Measurements from ENCODE around the gene EFCAB6.
A peak's percentile ranks its signal among the peaks of the same experiment; 100 is the strongest.

EFCAB6 gene

DNA sequence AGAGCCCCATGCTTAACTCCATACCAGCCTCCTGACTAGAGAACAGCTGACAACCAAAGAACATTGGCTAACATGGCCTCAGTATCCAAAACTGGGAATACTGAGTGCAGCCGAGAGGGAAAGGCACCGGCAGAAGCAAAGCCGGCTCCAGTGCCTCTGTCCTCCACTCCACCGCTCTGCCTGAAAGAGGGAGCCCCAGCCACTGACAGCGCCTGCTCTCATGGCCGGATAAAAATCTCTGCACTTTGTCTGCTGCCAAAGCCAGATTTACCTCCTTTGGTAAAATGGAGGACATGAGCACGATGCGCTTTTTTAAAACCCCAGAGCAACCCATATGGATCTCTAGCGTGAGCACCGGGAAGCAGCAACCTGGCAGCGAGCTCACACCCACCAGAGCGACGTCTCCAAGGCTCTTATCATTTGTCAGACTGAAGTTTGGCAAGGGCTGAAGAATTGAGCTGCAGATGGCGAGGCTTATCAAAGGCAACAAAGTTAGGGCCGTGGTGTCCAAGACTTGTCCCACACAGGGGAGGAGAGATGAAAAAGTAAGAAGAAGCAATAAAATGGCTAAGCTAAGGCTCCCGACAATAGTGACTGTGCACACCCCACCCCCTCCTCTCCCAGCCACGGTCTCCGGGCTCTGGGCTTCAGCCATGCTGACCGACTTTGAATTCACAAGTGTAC is 71.4 kb downstream of the EFCAB6 start:
- DNase-seq, result peak in 17 of 42 donors; percentile 8 to 62 (median 38)
- intact Hi-C loops (cut with DNase I), result no loop called here

DNA sequence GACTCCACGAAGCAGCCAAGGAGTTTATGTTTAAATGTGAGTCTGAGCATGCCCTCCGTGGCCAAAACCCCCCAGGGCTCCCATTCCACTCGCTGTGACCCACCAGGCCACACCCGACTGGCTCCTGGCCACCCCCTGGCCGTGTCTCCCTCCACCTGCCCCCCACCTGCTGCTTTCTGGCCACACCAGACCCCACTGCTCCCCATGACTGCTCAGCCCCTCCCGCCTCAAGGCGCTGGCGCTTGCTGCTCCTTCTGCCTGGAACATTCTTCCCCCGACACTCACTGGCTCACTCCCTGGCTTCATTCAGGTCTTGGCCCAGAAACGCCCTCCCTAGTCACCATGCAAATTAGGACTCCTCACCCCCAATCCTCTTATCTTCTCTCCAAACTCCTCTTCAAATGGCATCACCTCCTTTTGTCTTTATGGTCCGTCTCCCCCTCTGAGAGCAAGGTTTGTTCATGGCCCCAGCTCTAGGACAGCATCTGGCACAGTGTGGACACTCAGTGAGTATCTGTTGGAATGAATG is 72.2 kb downstream of the EFCAB6 start:
- intact Hi-C loops (cut with DNase I), result no loop called here
- DNase-seq, result no peak

DNA sequence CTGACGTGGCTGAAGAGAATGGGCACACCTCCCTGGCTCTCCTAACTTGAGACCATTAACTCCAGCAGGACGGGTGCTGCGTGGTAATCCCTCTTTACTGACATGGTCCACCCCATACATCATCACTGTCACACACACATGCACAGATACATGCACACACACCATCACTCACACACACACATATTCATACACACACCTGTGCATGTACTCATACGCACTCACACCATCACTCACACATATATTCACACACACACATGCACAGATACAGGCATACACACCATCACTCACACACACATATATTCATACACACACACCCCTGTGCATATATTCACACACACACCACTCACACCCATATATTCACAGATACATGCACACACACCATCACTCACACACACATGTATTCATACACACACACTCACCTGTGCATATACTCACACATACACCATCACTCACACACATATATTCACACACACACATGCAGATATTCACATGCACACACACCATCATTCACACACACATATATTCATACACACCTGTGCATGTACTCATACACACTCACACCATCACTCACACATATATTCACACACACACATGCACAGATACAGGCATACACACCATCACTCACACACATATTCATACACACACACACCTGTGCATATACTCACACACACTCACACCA is 74.8 kb downstream of the EFCAB6 start:
- no peak for DNase-seq
- intact Hi-C loops (cut with DNase I), result no loop called here

DNA sequence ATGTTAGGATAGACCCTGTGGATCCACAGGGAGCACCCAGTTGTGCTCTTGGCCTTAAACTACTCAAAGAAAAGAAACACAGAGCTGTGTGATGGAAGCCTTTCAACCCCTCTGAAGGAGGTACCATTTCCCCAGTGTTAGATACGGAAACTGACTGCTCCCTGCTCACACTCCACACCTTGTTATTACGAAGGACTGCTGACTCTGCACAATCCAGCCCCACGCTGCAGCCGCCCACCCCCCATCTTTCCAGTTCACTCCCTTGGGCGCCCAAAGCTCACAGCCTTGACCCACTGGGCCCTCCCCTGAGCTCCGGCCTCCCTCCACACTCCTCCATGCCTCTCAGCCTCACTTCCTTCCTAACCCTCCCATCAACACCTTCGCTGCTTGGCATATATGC is 75.5 kb downstream of the EFCAB6 start:
- intact Hi-C loops (cut with DNase I), result no loop called here
- no peak for DNase-seq

DNA sequence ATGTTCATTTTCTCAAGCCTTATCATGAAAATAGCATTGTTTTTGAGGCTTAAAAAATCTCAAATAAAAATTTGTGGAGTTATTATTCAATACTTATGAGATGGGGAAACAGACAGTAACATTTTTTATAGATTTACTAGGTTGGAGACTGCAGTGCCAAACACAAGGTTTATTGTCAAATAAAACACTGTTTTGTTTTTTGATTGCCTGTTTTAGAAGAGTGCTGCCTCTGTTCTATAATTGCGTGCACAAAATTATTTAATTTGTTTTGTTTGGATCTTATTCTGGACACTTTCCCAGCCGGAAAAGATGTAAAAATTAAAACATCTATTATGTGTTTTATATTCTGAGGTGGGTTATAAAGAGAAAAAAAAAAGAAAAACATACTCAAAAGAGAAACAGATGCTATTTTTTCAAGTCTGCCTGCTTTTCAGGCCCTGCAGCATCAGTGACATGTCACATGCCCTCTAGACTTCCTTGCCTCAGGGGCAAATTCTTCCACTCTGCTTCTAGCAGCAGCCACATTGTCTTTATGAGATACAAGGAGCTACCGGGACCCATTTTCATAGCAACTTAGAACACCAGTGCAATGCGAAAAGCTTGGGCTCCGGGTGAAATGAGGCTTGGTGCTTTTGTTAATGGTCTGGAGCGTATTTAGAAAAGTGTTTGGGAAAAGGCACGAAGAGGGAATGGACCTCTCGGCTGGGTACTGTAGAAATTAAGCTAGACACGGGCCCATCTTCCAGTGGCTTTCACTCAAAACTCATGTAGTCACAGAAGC is 77.5 kb downstream of the EFCAB6 start:
- DNase-seq, result peak in 3 of 42 donors; percentile 16 to 38 (median 30)
- intact Hi-C loops (cut with DNase I), result no loop called here

DNA sequence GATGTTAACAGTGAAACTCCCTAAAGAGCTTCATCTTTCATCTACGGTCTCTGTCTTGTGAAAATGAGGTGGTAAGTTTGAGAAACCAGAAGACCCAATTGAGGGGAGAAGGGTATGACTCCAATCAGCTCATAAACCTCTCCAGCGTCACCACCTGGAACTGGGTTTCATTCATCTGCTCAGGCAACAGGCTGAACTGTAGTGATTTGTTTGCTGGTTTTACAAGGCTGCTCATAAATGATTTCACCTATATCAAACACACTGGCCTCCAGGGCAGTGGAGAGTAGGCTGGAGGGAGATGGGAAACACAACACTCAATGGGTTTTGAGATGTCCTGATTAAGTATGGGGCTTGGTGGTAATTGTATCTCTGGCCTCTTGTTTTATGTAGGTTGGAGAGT is 79.0 kb downstream of the EFCAB6 start:
- intact Hi-C loops (cut with DNase I), result no loop called here
- no peak for DNase-seq

DNA sequence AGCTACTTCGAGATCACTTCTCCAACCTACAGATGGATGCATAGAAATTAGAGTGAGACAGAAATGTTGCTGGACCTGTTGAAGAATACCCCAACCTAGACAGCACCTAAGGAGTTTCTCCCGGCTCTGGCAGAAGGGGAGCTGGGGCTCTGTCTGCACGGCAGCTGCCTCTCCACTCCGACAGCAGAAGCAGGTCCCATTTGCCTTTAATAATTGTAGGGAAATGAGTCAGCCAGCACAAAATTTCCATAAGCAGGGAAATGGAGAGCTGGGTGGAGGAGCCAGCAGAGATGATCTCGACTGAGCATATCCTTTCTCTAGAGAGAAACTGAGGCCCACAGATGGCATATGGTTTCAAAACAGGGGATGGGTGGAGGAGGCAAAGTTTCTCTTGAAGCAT is 80.1 kb downstream of the EFCAB6 start:
- intact Hi-C loops (cut with DNase I), result no loop called here
- peak in 12 of 42 donors; percentile 10 to 47 (median 28) for DNase-seq

DNA sequence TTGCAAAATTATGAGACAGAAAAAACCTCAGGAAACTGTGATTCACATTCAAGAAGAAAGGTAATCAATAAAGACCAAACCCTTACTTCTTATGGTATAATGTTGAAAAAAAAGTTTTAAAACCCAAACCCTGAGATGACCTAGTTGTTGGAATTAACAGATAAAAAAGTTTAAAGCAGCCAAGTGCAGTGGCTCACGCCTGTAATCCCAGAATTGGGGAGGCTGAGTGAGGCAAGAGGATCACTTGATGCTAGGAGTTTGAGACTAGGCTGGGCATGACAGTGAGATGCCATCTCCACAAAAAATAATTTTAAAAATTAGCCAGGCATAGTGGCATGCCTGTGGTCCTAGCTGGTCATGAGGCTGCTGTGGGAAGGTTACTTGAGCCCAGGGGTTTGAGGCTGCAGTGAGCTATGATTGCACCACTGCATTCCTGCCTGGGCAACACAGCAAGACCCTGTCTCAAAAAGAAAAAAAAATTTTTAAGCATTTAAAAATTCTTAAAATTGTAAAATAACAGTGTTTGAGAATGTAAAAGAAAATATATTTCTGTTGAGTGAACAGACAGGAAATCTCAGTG is 85.1 kb downstream of the EFCAB6 start:
- DNase-seq, result no peak
- intact Hi-C loops (cut with DNase I), result no loop called here

DNA sequence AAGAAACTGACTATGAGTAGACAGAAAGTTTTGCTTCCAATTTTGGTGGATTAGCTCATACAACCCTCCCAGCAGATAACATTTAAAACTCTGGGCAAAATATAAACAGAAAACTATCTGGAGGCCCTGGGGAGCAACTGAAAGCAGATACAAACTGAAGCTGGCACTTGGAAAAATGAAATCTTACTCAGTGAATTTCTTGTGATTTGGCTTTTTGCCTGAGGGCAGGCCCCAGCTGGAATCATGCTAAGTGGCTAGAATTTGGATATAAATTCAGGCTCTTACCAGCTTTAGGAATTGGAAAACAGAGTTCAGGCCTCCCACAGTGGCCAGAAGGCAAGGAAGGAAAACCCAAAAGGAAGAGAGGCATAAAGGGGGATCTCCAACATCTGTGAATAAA is 85.8 kb downstream of the EFCAB6 start:
- intact Hi-C loops (cut with DNase I), result no loop called here
- no peak for DNase-seq

DNA sequence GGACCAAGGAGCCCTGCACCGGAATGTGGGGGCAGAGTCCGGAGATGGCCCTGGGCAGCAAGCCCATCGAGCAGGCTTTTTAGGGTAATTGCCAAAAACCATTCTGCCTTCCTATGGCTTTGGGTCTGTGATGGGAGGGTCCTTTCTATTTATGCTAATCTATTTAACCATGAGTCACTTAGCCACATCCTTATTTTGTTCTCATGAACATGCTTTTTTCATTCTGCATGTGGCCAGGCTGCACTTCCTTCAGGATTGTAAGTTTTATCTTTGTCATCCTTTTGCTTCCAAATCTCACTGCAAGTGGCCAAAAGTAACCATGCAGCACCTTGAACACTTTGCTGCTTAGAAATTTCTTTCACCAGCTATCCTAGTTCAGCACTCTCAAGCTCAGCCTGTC is 88.3 kb downstream of the EFCAB6 start:
- no peak for DNase-seq
- intact Hi-C loops (cut with DNase I), result no loop called here

DNA sequence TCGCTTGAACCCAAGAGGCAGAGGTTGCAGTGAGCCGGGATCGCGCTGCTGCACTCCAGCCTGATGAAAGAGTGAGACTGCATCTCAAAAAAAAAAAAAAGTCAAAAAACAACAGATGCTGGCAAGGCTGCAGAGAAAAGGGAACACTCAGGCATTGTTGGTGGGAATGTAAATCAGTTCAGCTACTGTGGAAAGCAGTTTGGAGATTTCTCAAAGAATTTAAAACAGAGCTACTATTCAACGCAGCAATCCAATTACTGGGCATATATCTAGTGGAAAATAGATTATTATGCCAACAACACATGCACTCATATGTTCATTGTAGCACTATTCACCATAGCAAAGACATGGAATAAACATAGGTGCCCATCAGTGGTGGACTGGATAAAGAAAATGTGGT is 89.7 kb downstream of the EFCAB6 start:
- peak in 3 of 42 donors; percentile 20 to 31 (median 20) for DNase-seq
- intact Hi-C loops (cut with DNase I), result no loop called here

DNA sequence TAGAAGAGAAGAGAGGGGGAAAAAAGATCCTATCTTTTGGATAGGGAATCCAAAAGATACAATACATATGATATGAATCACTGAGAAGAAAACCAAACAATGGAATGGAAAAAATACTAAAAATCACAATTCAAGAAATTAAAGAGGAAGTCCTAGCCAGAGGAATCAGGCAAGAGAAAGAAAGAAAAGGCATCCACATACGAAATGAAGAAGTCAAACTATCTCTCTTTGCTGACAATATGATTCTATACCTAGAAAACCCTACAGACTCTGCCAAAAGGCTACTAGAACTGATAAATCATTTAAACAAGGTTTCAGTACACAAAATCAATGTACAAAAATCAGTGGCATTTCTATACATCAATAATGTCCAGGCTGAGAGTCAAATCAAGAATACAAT is 91.4 kb downstream of the EFCAB6 start:
- intact Hi-C loops (cut with DNase I), result no loop called here
- DNase-seq, result no peak

DNA sequence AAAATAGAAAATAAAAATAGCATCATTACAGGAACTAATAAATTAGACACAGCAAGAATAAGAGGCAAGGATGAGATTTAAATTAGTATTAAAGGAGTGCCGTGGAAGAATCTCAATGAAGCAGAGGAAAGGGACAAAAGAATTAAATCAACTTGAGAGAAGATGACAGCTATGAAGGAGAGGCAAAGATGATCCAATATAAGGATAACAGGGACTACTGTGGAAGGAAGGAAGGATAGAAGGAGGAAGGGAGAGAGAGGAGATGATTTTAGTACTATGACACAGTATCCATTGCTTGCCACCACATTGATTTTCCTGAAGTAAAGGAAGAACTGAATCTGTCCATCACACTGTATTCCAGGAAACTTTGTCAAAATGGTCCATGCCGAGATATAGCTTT is 98.0 kb downstream of the EFCAB6 start:
- DNase-seq, result no peak
- intact Hi-C loops (cut with DNase I), result no loop called here

DNA sequence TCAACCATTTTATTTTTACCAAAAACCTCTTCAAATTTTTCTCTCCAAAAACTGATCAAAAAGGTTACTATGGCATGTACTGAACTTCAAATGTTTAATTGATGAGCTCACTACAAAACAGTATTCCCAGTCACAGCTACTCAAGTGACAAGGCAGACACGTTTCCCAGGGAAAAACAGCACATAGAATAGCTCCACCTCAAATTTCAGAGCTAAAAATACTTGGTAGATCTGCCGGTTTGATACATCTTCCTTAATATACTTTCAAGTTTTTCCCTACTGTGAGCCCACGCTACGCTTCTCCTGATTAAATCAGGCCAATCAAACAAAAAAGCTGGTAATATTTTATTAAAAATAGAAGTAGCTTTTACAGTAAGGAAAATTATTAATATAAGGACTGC is 100.4 kb downstream of the EFCAB6 start:
- DNase-seq, result peak in 12 of 42 donors; percentile 3 to 64 (median 28)
- intact Hi-C loops (cut with DNase I), result no loop called here

DNA sequence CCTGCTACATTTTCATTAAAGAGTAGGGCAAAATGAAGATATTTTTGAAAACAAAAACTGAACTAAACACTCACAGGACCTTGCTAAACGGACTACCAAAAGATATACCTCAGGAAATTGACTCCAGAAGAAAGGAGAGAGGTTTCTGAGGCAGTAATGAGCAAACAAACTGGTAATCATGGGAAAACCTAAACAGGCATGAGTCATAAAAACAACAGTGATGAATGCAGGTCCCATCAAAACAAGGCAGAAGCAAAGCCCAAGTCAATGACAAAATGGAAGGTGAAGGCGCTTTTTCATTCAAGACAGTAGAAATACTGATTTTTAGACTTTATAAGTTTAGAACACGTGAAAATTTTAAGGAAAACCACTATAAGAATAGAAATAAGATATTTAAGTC is 104.5 kb downstream of the EFCAB6 start:
- DNase-seq, result no peak
- intact Hi-C loops (cut with DNase I), result no loop called here

DNA sequence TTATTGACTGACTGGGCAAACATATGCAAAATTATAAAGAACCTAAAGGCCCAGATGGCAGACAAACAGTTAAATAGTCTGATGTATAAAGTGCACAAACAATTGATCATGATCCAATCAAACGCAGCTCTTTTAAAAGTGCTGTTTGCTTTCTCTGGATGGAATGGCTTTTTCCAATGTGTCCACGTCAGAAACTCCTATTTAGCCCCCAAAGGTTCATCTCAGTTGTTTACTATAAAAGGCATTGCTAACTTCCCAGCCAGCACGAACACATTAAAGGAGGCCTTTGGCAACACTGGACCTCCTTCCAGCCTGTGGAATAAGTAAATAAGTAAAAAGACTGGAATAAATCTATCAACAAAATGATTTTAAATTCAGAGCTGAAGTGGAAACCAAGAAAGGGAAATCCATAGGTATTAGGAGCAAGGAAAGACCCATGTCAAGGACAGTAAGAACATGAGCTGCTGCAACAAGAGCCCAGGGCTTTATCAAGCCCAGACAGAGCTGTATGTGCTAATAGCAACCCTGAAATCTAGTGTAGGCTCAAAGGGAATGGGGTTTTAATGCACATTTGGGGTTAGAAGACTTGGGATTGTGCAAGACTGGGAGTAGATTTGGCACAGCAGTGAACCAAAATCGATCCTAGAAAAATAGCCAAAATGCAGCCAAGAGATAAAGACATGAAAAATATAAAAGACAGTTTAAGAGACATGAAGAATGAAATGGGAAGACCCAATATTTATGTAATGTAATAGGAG is 105.4 kb downstream of the EFCAB6 start:
- DNase-seq, result no peak
- intact Hi-C loops (cut with DNase I), result no loop called here

DNA sequence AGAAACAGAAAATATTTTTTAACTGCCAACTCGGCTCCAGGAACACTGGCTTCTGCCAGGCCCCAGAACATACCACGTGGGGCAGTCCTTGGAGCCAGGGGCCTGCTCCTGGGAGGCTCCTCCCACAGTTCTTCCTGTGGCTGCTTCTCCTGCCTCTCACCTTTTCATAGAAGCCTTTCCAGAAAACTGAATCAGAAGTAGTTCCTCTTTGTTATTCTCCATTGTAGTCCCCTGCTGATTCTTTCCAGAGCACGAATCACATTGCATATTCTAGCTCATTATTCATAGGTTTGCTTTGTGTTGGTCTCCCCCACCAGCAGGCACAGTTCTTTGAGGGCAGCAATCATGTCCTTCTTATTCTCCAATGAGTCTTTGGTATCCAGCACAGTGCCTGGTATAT is 106.0 kb downstream of the EFCAB6 start:
- no peak for DNase-seq
- intact Hi-C loops (cut with DNase I), result no loop called here

DNA sequence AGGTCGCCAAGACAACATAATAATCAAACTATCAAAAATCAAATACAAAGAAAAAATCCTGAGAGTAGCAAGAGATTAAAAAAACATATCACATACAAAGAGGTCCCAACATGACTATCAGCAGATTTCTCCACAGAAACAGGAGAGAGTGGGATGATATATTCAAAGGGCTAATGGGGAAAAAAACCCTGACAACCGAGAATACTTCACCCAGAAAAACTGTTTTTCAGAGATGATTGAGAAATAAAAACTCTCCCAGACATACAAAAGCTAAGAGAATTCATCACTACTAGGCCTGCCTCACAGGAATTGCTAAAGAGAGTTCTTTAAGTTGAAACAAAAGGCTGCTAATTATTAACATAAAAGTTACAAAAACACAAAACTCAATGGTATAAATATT is 108.1 kb downstream of the EFCAB6 start:
- intact Hi-C loops (cut with DNase I), result no loop called here

DNA sequence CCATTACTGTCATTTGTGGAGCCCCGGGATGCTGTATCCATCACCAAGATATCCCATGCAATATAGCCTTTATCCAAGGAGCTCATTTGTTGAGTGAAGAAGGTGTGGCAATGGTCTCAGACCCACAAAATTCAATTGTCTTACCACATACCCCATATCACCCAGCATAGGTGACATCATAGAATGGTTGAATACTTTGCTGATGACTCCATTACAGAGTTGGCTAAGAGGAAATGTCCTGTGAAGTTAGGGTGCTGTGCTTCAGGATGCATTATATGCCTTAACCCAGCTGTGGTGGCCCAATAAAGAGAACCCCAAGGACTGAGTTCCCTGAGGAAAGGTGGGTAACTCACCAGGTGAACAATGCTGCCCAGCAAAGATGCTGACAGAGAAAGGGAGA is 113.7 kb downstream of the EFCAB6 start:
- DNase-seq, result no peak
- intact Hi-C loops (cut with DNase I), result no loop called here

More for the DNA sequence above, 108.1 kb downstream of the EFCAB6 start:
- DNase-seq, result no peak

Measured in head of caudate nucleus (tissue), 42 donors.